ENCODE results near the gene NEGR1.

DNA sequence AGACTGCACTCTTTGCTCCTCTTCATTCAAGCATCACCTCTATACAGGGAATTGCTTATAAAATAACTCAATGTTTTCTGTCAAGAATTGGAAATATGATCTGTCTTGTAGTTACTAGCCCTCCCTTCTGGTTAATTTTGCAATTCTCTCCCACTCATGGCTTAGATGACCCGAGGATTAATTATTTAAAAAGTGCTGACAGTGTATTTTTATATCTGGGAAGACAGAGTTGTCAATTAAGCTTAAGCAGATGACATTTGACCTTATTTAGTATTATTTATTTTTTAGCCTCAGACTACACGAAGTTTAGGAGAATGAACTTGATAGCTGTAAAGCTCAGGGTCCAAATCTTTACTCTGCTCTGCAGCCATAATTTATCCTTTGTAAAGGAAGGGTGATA, 538.5 kb downstream of the NEGR1 start:
- TF ChIP-seq CTCF (IDR thresholded peaks at IDR 0.05) (no peak), POLR2A (IDR thresholded peaks at IDR 0.05) (no peak)

All from heart left ventricle (tissue), 13 donors.